ENCODE data around the gene SPNS2.
A peak's percentile ranks its signal among the peaks of the same experiment; 100 is the strongest.

Gene SPNS2

DNA sequence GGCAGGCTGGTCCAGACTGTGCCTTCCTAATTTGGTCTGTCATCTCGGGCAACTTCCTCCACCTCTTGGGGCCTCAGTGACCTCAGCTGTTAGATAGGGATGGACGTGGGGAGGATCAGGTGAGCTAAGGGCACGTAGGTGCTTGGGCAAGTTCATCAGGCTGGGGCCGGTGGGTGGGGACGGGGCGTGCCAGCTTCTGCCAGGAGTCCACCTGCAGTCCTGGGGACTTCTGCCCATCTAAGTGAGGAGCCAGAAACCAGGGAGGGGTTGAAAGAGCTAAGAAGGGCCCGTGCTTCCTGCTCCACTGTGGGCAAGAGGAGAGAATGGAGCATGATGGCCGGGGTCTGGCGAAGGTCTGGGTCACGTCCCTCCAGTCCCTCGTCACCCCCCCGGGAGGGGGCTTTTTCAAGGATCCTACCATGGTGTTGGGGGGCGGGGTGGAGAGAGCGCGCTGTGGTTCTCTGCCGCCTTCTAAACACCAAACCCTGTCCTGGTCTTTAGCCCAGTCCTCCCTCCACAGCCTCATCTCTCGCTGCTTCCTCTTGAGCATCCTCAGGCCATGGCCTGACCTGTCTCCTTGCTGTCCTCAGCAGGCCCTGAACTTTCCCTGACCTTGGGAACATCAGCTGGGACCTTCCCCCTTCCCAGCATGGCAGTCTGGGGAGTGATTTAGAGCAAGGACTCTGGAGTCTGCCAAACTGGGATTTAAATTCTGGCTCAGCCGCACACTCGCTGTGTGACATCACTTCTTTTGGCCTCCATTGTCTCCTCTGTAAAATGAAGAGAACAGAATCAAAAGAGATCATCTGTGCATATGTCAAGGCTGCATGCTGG is 21.6 kb downstream of the SPNS2 start:
- no peak for DNase-seq (ENCODE audit: low spot score)

DNA sequence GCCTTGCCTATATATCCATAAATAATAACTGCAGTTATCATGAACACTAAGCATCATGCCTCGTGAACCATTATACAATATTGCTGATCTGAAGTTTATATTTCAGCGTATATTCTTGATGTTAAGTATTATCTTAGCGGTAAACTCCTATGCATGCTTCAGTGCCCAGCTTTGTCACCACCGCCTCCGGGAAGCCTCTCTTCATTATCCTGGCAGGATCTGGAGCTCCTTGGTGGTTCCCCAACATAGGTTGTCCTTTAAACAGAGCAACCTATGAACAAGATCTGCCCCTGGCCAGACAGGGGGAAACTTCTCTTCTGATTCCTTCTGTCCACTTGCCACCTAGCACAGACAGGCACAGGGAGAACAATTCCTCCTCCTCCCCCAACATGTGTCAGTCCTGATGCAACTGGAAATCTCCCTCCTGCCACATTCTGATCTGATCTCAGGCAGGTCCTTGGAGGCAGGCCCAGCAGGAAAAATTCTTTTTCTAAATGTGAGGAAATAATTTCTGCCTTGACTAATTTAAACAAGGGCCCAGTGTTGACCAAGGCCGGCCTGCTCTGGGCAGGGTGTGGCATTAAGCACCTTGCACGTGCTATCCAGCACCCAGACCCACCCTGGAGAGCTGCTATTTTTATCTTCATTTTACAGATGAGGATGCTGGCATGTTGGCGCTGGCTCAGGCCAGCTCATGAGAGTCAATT is 22.4 kb downstream of the SPNS2 start:
- no peak for DNase-seq (ENCODE audit: low spot score)

DNA sequence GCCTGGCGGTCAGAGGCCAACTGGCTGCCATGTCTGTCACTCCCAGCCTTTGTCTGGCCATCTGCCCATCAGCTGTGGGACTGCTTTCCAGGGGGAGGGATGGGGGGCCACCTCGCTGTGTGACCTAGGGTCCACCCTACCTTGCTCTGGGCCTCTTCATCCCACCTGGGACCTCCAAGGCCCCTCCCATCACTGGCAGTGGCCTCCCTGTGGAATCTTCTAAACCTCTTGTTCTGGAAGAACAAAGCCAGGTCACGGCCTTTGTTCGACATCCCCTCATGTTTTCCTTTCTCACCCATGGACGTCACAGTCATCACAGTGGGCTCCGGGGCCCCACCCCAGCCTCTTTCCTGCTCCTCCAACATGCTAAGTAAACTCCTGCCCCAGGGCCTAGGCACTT is 24.0 kb downstream of the SPNS2 start:
- no peak for DNase-seq (ENCODE audit: low spot score)

DNA sequence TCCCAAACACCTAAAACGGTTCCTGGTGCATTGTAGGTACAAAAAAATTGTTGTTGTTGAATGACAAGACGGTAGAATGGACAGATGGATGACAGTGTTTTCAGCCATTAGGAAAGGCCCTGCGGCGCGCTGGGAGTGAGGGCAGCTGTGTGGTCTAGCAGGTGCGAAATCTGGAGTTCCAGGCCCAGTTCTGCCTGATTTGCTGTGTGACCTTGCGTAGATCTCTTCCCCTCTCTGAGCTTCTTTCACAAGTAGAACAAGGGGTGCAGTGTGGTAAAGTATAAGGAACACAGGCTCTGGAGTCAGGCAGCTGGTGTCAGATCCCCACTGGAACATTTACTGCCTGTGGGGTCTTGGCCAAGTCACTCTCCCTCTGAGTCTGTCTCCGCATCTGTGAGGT is 25.3 kb downstream of the SPNS2 start:
- DNase-seq (ENCODE audit: low spot score), result no peak

DNA sequence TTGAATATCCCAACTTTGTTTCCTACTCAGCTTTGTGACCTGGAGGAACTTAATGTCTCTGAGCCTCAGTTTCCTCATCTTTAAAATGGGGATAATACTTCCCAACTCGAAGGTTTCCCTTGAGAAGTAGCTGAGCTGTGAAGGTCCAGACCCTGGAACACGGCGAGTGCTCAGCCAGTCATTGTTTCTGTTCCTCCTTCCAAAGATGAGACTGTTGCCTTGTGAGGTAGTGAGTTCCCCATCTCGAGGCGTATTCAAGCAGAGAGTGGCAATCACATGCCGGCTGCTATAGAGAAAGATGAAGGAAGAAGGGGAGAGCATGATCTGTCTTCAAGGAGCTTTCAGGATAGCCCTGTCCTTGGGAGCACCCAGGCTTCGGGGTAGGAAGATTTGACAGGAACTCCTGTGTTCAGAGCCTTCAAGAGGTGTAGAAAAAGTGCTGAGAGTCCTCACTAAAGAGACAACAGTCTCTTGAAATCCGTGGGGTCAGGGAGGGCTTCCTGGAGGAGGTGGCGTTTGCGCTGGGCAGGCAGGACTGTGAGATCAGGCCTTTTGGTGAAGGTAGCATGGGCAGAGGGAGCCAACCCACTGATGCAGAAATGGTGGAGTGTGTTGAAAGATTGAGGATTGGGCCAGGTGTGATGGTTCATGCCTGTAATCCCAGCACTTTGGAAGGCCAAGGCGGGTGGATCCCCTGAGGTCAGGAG is 27.2 kb downstream of the SPNS2 start:
- no peak for DNase-seq (ENCODE audit: low spot score)

DNA sequence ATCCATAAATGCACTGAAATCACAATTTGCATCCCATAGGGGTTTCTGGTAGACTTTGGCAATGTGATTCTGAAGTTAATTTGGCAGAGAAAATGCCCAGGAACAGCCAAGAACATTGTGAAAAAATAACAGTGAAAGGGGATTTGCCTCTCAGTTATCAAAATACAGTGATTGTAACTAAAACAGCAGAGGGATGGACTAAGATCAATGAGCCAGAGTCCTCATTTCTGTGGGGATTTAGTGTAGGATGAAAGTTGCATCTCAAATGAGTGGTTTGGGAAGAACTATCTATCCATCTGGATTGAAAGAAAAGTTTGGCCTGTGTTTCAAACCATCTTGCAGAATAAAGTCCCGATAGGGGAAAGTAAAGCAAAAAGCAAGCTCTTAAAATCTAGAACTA is 28.5 kb downstream of the SPNS2 start:
- DNase-seq (ENCODE audit: low spot score), result no peak

DNA sequence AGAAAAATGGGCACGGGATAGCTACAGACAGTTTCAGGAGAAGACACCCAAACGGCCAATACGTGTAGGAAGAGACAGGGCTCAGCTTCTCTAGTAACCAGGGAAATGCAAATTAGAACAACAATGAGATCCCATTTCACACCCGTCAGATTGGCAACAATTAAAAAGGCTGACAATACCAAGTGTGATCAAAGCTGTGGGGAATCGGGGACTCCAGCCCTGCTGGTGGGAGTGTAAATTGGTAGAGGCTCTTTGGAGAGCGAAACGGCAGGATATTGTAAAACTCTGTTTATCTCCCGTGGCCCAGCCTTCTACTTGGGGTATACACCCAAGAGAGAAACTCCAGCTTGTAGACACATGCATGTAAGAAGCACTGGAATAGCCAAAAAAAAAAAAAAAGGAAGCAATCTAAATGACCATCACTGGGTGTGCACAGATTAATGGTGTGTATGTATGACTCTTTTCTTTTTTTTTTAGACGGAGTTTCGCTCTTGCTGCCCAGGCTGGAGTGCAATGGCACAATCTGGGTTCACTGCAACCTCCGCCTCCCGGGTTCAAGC is 29.0 kb downstream of the SPNS2 start:
- DNase-seq (ENCODE audit: low spot score), result no peak

DNA sequence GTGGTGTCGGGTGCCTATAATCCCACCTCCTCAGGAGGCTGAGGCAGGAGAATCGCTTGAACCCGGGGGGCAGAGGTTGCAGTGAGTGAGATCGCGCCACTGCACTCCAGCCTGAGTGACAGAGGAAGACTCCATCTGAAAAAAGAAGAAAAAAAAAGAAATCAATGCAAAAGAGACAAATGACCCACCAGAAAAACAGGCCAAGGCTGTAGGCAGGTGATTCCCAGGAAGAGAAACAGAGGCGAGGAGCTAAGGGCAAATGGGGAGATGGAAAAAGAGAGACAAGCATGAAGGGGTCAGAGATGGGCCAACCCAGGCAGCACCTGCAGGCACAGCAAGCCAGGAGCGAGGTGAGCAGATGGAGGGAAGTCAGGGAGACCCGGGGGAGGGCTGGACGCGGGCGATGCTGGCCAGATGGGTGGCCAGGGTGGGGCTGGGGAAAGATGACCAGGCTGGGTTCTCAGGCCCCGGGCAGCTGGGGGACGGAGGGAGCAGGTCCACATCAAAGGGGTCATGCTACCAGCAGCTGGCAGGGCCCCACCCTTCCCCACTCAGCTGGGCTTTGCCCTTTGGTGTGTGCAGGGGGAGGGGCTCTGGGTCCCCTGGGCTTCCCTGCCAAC is 31.0 kb downstream of the SPNS2 start:
- no peak for DNase-seq (ENCODE audit: low spot score)

DNA sequence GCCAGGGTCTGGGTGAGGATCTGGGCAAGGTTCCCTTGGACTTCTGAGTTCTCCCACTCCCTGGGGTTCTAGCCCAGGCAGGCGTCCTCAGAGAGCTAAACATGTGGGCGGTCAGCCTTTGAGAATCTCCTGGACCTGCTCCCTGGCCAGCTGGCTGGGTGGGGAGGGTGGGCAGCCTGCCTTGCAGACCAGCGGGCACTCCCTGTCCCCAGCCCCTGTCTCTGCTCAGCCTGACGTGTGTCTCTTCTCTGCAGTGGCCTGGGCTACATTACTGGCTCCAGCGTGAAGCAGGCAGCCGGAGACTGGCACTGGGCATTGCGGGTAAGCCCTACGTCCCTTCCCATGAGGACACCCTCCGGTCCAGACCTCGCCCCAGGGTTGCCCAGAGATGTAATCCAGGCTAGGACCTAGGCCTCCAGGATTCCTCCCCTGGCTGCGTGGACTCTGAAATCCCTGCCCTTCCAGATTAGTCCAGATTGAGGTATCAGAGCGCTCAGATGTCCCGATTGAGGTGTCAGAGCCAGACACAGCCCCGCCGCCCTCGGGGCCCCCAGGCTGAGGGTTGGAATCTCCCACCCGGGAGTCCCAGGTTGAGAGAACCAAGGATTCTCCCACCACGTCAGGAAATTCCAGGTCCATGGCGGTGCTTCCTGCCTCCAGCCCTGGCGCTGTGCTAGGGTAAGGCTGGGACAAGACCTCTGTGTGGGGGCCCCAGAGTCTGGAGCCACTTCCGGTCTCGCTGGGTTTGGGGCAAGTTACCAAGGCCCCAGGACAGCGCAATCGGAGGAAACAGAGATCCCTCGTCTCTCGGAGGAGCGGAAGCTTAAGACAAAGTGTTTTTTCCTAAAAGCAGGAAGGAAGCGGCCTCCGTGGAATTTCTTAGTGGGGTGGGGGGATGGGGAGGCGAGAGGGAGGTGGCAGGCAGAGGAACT is 32.4 kb downstream of the SPNS2 start:
- no peak for DNase-seq (ENCODE audit: low spot score)

DNA sequence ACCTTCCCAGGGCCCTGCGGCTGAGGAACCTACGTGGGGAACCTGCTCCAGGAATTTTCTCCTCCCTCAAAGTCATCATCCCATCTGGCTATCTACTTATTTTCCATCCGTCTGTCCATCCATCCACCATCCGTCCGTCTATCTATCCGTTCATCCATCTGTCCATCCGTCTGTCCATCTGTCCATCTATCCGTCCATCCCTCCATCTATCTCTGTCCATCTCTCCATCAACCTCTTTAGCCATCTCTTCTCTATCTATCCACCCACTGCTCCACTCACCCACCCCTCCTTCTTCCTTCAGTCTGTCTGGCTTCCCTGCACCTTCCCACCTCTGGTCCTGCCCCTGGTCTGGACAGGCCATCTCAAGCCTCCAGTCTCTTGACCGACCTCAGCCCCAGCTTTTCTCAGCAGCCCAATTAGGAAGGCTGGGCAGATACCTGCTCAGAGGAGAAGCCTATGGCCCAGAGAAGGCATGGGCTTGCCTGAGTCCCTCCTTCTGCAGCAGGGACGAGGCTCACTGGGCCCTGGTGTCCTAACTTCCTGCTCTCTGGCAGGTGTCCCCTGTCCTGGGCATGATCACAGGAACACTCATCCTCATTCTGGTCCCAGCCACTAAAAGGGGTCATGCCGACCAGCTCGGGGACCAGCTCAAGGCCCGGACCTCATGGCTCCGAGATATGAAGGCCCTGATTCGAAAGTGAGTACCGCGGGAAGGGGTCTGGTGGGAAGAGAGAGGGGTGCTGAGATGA is 33.5 kb downstream of the SPNS2 start:
- DNase-seq (ENCODE audit: low spot score), result no peak

DNA sequence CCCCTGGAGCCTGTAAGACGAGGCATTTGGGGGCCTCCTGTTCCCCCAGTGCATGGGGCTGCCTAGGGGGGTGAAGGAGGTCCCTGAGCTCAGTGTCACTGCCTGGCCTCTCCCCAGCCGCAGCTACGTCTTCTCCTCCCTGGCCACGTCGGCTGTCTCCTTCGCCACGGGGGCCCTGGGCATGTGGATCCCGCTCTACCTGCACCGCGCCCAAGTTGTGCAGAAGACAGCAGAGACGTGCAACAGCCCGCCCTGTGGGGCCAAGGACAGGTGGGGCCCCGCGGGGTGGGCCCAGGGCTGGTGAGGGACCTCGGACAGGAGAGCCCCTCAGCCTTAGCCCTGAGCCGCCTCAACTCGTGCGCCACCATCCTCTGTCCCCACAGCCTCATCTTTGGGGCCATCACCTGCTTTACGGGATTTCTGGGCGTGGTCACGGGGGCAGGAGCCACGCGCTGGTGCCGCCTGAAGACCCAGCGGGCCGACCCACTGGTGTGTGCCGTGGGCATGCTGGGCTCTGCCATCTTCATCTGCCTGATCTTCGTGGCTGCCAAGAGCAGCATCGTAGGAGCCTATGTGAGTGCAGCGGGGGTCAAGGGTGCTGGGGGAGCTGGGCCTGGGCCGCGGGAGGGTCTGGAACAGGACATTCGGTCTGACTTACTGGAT is 34.3 kb downstream of the SPNS2 start:
- no peak for DNase-seq (ENCODE audit: low spot score)

DNA sequence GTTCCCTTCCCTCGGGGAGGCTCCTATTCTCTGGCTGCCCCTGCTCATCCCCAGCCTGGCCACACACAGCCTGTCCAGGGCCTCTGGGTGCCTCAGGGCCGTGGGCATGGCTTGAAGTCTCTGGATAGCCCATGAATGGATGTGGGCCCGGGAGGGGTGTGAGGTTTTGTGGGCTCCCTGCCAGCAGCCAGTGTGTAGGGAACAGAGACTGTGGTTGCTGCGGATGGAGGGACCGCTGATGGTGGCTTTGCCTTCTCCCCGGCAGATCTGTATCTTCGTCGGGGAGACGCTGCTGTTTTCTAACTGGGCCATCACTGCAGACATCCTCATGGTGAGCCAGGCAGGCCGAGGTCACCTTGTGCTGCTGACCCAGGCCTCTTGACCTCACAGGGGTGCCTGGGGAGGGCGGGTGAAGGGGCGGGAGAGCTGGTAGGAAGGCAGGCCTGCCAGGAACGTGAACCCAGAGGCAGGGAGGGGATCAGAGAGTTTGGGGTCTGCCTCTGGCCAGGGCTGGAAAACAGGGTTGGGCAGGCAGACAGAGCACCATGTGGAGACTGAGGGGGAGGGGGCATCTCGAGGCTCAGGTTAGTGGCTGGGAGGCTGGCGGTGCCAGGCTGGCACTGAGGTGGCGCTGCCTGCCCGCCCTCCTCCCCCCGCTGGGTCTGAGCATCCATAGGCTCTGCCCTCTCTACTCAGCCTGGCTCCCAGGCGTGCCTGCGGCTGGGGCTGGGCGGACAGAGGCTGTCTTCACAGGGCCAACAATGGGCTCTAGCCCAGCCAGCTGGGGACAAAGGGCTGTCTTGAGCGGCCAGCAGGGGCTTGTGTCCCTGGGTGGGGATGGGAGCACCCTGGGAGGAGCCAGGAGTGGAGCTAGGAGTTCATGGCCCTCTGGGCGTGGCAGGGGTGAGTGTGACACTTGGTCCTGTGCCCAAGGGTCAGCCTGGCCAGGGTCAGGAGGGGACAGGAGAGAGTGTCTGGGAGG is 35.1 kb downstream of the SPNS2 start:
- peak; percentile 58 for DNase-seq (ENCODE audit: low spot score)

DNA sequence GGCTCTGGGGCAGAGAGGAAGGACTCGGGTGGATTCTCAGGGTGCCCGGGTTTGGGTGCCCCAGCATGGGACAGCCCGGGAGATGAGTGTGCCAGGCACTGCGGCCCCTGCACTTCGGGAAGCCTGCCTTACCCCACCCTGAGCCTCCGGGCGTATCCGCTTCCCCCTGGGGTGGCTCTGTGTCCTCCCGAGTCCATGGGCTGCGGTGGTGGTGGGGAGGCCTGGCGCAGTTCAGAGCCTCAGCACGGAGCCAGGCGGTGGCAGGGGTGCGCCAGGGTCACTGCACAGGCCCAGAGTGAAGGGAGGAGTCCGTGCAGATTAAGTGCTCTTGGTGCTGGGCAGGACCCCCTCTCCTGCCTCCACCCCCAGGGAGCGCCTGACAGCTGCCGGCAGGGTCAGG is 35.8 kb downstream of the SPNS2 start:
- no peak for DNase-seq (ENCODE audit: low spot score)

DNA sequence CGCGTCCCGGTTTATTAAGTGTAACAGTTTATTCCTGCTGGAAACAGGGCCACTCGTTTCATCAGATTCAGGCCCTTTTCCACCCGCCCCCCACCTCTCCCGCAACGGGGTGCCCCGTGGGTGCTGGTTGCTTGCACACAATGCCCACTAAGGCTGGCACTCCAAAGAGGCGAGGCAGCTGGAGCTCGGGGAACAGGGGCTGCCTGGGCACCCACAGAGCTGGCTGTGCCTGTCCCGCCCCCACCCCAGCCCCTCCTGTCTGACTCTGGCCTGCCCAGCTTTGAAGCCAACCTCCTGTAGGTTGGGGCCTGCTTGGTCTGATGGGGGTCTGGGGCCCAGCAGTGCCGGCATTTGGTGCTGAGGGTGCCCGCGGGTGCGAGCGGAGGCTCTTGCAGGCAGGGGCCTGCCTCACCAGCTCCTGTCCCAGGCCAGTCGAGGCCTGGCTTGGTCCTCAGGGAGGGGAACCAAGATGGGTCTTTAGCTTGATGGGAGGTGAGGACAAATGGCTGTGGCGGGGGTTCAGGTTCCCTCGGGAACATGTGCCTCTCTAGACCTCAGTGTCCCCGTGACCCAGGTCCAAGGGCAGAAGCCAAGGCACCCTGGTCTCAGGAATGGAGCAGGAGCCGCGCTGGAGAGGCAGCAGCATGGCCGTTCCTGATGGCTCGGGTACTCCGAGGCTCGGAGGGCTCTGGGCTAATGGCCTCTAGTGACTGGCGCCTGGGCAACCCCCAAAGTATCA is 36.4 kb downstream of the SPNS2 start:
- no peak for DNase-seq (ENCODE audit: low spot score)

DNA sequence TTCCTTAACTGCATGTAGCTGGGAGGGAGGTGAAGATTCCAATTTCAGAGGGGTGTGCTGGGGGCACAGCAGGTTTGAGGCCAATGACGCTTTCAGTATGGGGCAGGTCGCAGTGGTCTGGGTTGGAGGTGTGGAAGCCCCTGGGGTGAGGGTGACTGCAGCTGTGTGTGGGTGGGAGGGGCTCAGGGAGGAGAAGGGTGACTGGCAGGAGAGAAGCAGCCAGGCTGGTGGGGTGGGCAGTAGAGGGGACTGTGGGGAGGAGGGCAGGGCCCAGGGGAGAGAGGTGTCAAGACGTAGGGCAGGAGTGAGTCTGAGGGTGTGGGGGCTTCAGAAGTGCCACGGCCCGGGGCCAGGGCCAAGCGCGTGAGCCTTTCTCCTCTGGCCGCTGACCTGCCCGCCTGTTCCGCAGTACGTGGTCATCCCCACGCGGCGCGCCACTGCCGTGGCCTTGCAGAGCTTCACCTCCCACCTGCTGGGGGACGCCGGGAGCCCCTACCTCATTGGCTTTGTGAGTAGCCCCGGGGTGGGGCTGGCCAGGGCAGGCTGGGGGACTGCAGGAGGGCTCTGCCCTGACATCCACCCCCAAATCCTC is 37.1 kb downstream of the SPNS2 start:
- DNase-seq (ENCODE audit: low spot score), result no peak

DNA sequence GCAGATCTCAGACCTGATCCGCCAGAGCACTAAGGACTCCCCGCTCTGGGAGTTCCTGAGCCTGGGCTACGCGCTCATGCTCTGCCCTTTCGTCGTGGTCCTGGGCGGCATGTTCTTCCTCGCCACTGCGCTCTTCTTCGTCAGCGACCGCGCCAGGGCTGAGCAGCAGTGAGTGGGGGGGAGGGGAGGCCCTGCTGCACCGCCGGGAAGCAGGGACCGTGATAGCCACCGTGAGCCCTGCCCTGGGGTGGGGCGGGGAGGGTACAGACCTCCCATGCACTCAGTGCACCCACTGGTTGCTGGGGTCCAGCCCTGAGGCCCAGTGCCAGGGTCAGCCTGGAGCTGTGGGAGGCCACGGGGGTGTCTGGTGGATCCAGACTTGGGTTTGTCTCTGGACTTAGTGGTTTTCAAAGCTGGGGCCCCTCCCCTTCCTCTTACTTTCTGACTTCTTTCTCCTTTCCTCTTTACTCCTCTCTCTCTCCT is 37.6 kb downstream of the SPNS2 start:
- peak; percentile 75 for DNase-seq (ENCODE audit: low spot score)

DNA sequence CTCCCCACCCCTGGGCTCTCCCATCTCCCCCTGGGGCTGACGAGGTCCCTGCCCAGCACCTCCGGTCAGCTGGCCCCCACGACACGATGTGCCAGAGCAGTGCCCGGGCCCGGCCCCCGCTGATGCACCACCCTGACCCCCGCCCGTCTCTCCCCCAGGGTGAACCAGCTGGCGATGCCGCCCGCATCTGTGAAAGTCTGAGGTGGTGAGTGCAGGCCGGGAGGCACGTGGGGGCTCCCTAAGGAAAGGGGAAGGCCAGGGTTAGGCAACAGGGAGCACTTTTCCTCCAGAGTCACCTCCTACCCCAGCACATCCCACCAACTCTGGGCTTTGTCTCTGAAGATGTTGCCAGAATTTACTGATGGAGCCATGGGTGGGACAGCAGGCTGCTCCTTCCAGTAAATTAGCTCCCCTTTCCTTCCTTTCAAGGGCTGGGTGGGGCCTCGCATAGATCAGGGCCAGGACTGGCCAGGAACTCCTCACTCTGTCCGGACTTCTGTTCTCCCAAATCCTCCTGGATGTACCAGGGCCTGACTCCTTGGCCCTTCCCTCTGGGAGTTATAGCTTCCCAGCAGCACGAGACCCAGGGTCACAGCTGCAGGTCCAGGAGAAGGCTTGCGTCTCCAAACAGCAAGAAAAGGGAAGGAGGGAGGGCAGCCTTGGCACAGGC is 38.2 kb downstream of the SPNS2 start:
- DNase-seq (ENCODE audit: low spot score), result no peak
